Daoy (cell line): ENCODE measurements around the gene SASS6. TPM values are rescaled to one million over a fixed set of nuclear protein-coding genes. Genes with fewer than 3 reads are reported as not detected.
A peak's percentile ranks its signal among the peaks of the same experiment; 100 is the strongest.

Experiments used
- DNase-seq: peaks from one replicate; pipeline ENCODE4 v3.0.0-alpha.2; 2015; ENCODE audit warnings: low read depth
- total RNA-seq: library from RNA; depleted of rRNA; stranded (reverse); fragments of >200 nt; shearing (Covaris generic); gene quantifications from 2 replicates; pipeline ENCODE4 v1.2.3, GENCODE V29; 2014; rRNA removed

SASS6 gene
- total RNA-seq: 27.5 TPM in 2 replicates

DNA sequence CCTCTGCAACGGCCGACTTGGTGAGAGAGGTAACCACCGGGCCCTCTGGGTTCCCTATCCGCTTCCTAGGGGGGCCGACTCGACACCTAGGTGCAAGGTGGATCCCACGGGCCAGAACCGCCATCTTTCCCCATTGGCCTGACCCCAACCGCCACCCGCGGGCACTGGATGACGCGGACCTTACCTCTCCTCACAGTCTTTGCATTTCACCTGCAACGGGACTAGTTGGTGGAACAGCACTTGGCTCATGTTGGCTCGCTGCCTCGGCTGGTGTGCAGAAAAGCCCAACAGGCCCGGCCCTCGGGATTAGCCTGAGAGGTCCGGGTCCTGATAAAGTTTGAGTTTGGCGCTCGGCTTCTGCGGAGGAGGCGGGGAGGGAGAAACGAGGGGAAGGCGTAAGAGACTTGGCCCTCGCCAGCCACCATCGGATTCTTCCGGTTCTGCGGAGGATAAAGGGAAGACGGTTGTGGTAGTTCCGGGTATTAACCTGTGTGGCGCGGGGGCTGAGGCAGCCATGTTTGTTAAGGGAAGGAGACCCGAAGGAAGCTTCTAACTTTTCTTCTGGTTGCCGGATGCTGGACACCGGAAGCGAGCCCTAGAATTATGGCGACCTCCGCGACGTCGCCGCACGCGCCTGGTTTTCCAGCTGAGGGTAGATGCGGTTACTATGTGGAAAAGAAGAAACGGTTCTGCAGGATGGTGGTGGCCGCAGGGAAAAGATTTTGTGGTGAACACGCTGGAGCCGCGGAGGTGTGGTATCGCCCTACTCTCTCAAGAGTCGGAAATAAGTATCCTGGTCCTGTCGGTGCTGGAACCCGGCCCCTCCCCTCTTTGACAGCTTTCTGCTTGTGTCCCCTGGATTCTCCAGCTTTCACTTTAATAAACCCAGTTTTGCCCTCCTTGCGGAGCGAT, at the start of gene SASS6, which contains the start of gene TRMT13:
Gene SASS6, minus strand, starts transcription at position 365 of the 912 bp plus-strand sequence. Its CDS starts 116 bp downstream, at position 249.
Gene TRMT13, plus strand, starts transcription at position 598 of the 912 bp plus-strand sequence. Its CDS starts 6 bp downstream, at position 604.
- peak; percentile 99 for DNase-seq

GRCh38 chr1:100178091-100178490, 45.4 kb upstream of the SASS6 start, which contains the start of gene LRRC39:
Gene LRRC39 (minus strand): TSS chr1:100178256. CDS start chr1:100168516, 9,740 bp downstream.
- no peak for DNase-seq

GRCh38 chr1:100177295-100178041, 44.7 kb upstream of the SASS6 start:
- DNase-seq: no peak

DNA sequence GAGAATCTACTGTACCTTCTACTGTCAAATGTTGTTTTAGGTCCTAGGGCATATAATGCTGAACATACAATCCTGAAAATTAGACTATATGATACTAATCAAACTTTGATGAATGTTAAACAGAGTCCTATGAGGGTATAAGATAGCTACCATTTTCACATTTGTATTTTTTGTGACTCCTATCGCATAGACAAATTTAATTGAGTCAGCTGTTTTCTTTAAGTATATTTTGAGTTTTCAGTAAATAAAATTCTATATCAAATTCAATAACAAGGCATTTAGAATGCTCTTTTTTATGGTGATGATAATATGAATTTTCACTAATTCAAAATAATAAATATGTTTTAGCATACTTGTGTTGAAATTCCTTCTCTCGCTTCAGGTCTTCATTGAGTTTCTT, 35.3 kb upstream of the SASS6 start:
- no peak for DNase-seq

- DNase-seq: no peak
Measured at GRCh38 chr1:100164702-100165101, 32.0 kb upstream of the SASS6 start.

- DNase-seq: no peak
Measured at GRCh38 chr1:100164216-100164615, 31.5 kb upstream of the SASS6 start.

- DNase-seq: no peak
Measured at GRCh38 chr1:100162881-100163280, 30.2 kb upstream of the SASS6 start.

DNA sequence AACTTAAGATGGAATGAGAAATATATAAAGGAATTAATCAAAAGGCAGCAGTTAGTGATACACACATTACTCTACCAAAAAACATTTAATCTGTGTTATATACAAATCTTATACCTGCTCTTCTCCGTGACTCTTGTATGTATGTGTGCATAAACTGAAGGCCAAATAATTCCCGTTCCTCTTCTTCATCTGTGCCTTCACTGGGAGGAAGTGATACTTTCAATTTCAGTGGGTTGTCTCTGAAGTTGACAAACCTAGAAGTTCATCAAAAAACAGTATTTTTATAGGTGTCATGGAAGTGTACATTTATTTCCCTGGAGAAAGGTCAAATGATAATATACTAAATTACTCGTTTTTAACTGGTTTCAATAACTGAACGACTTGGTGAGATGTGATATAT, 19.5 kb upstream of the SASS6 start:
- no peak for DNase-seq

GRCh38 chr1:100151679-100152078, 18.9 kb upstream of the SASS6 start:
- DNase-seq: no peak

GRCh38 chr1:100147875-100148274, 15.1 kb upstream of the SASS6 start:
- no peak for DNase-seq

DNA sequence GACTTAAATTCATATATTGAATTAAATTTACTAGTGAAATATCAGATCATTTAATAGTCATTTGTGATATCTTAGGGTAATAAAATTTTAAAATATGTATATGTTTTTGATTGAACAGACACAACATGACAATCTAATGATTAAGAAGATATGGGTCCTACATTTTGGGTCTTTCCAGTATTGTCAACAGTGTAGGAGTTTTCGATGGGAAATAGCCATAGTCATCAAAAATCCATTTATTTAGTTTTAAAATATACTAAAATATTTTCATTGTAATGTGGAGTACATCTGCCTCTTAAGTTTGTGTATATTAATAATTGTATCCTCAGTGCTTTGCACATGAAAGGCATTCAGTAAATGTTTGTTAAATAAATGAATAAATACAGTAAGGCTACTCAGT, 14.2 kb upstream of the SASS6 start:
- no peak for DNase-seq

- no peak for DNase-seq
Measured at GRCh38 chr1:100145116-100145515, 12.4 kb upstream of the SASS6 start.

GRCh38 chr1:100142343-100142742, 9.6 kb upstream of the SASS6 start:
- DNase-seq: no peak

- no peak for DNase-seq
Measured at GRCh38 chr1:100141192-100141591, 8.5 kb upstream of the SASS6 start.

- DNase-seq: no peak
Measured at GRCh38 chr1:100137602-100138001, 4.9 kb upstream of the SASS6 start.

DNA sequence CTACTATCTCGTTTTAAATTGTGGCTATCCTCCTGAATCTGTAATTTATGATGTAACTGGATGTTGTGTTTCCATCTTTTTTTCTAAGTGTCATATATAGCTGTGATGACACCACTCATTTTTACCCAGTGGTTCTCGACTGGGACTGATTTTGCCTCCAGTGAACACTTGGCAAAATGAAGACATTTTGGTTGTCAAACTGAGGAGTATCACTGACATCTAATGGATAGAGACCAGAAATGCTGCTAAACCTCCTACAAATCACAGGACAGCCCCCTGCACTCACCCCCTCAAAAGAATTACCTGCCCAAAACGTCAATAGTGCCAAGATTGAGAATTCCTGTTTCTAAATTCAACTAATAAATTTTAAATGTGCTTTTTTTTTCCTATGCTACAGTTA, 2.1 kb upstream of the SASS6 start:
- DNase-seq: no peak

- DNase-seq: no peak
Measured at GRCh38 chr1:100131623-100132022, 1.1 kb downstream of the SASS6 start.

GRCh38 chr1:100130552-100131077, 2.1 kb downstream of the SASS6 start:
- DNase-seq: peak; percentile 15

- no peak for DNase-seq
Measured at GRCh38 chr1:100127226-100127625, 5.5 kb downstream of the SASS6 start.

- no peak for DNase-seq
Measured at GRCh38 chr1:100122177-100122576, 10.6 kb downstream of the SASS6 start.

- no peak for DNase-seq
Measured at GRCh38 chr1:100115524-100115923, 17.2 kb downstream of the SASS6 start.

DNA sequence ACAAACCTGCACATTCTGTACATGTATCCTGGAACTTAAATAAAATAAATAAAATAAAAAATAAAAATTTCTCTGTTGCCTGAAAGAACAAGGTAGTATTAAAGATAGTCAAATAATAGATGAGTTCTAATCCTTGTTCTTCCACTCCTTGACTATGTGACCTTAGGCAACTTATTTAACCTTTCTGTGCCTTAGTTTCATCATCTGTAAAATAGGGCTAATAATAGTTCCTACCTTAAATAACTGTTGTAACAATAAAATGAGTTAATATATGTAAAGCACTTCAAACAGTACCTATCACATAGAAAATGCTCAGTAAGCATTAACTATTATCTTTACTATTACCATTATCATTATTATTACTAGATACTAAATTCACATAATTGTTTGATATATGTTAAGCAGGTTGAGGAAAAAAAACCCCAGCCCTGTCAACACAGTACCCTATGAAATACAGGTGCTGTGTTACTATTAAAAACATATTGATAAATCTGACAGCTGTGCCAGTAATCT, 23.1 kb downstream of the SASS6 start:
- DNase-seq: no peak
